Measurements from ENCODE around the gene FTO.

- TF ChIP-seq, protein P1, sequence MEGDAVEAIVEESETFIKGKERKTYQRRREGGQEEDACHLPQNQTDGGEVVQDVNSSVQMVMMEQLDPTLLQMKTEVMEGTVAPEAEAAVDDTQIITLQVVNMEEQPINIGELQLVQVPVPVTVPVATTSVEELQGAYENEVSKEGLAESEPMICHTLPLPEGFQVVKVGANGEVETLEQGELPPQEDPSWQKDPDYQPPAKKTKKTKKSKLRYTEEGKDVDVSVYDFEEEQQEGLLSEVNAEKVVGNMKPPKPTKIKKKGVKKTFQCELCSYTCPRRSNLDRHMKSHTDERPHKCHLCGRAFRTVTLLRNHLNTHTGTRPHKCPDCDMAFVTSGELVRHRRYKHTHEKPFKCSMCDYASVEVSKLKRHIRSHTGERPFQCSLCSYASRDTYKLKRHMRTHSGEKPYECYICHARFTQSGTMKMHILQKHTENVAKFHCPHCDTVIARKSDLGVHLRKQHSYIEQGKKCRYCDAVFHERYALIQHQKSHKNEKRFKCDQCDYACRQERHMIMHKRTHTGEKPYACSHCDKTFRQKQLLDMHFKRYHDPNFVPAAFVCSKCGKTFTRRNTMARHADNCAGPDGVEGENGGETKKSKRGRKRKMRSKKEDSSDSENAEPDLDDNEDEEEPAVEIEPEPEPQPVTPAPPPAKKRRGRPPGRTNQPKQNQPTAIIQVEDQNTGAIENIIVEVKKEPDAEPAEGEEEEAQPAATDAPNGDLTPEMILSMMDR (IDR thresholded peaks at IDR 0.05), result no peak
- TF ChIP-seq POLR2A (IDR thresholded peaks at IDR 0.05), result no peak
Measured at GRCh38 chr16:53785044-53785443, 81.1 kb downstream of the FTO start.

Measured in testis (tissue), 2 donors.